IMR-90 (cell line): ENCODE measurements around the gene ACTR5. TPM values are rescaled to one million over a fixed set of nuclear protein-coding genes. Genes with fewer than 3 reads are reported as not detected.

Source experiments
- ATAC-seq: fragments of 200-7000 bp; cut with Tn5 transposase; 2 replicates; pipeline ENCODE4 v1.9.1; 2020; ENCODE audit warnings: low read depth, mild to moderate bottlenecking, moderate library complexity
- BruUV-seq: library from RNA; stranded (reverse); fragments of 400-500 nt; replicated peaks from 2 replicates; lab custom pipeline; 2021; lab: Mats Ljungman, UMichigan
- CTCF ChIA-PET: fragments of 300-600 bp; formaldehyde crosslinking; extraction: SDS; loops from one replicate; lab custom pipeline; 2021; ENCODE audit warnings: antibody characterized with exemption; lab: Yijun Ruan, JAX
- POLR2A ChIA-PET: fragments of 300-600 bp; sonication (Branson Sonifier 250); formaldehyde crosslinking; loops from one replicate; lab custom pipeline; 2022; ENCODE audit warnings: antibody characterized with exemption; ENCODE audit not compliant: unreplicated experiment; lab: Charles Lee
- DNase-seq: peaks from one replicate; pipeline ENCODE4 v3.0.0; 2013
- H2AFZ ChIP-seq: replicated peaks from 2 replicates; pipeline ENCODE3; 2013; ENCODE audit warnings: low read length, mild to moderate bottlenecking; ENCODE audit not compliant: poor library complexity
- H2AK5ac ChIP-seq: 2 replicates; pipeline ENCODE4 v1.6.1; 2013; ENCODE audit warnings: low read depth, low read length, inconsistent platforms
- H2AK9ac ChIP-seq: replicated peaks from 2 replicates; pipeline ENCODE3; 2013; ENCODE audit warnings: mild to moderate bottlenecking, low read depth, low read length, moderate library complexity; ENCODE audit not compliant: poor library complexity
- H2BK120ac ChIP-seq: 2 replicates; pipeline ENCODE4 v1.6.1; 2013; ENCODE audit warnings: low read depth, low read length, inconsistent platforms
- H2BK15ac ChIP-seq: 3 replicates; pipeline ENCODE4 v1.6.1; 2013; ENCODE audit warnings: low read depth, low read length, inconsistent platforms
- H2BK20ac ChIP-seq: 2 replicates; pipeline ENCODE4 v1.6.1; 2013; ENCODE audit warnings: low read depth, mild to moderate bottlenecking, inconsistent platforms, low read length, moderate library complexity
- H2BK5ac ChIP-seq: 2 replicates; pipeline ENCODE4 v1.6.1; 2013; ENCODE audit warnings: mild to moderate bottlenecking, low read depth, low read length, inconsistent platforms; ENCODE audit not compliant: poor library complexity, severe bottlenecking
- H3K14ac ChIP-seq: replicated peaks from 2 replicates; pipeline ENCODE4 v1.6.1; 2013; ENCODE audit warnings: low read depth, low read length, inconsistent platforms
- H3K18ac ChIP-seq: 2 replicates; pipeline ENCODE4 v1.6.1; 2013; ENCODE audit warnings: low read depth, low read length, control low read depth
- H3K23ac ChIP-seq: 2 replicates; pipeline ENCODE4 v1.6.1; 2013; ENCODE audit warnings: low read depth, low read length, inconsistent platforms
- H3K27ac ChIP-seq: 2 replicates; pipeline ENCODE4 v1.5.1; 2013; ENCODE audit warnings: mild to moderate bottlenecking, control low read depth, low read length; ENCODE audit not compliant: insufficient read depth
- H3K27me3 ChIP-seq: 2 replicates; pipeline ENCODE4 v1.6.1; 2013; ENCODE audit warnings: low read length; ENCODE audit not compliant: control insufficient read depth, insufficient read depth
- H3K36me3 ChIP-seq: 2 replicates; pipeline ENCODE4 v1.6.1; 2013; ENCODE audit warnings: low read length, mixed read lengths; ENCODE audit not compliant: control insufficient read depth, insufficient read depth
- H3K4ac ChIP-seq: 2 replicates; pipeline ENCODE4 v1.6.1; 2013; ENCODE audit warnings: low read depth, low read length, inconsistent platforms
- H3K4me1 ChIP-seq: 2 replicates; pipeline ENCODE4 v1.6.1; 2013; ENCODE audit warnings: low read length, mixed read lengths; ENCODE audit not compliant: control insufficient read depth, insufficient read depth
- H3K4me2 ChIP-seq: 2 replicates; pipeline ENCODE4 v1.6.1; 2013; ENCODE audit warnings: low read depth, mild to moderate bottlenecking, control low read depth, low read length, moderate library complexity
- H3K4me3 ChIP-seq: 2 replicates; pipeline ENCODE4 v1.5.1; 2013; ENCODE audit warnings: low read depth, mild to moderate bottlenecking, control low read depth, low read length, moderate library complexity; ENCODE audit not compliant: insufficient read depth
- H3K56ac ChIP-seq: 2 replicates; pipeline ENCODE4 v1.6.1; 2013; ENCODE audit warnings: low read length, inconsistent platforms; ENCODE audit not compliant: insufficient read depth; ENCODE audit errors: extremely low read depth
- H3K79me1 ChIP-seq, 2 experiments: 2 replicates each; pipeline ENCODE4 v1.6.1; 2013; ENCODE audit warnings: low read length in 2 of 2, inconsistent platforms in 1 of 2, low read depth in 1 of 2
- H3K9ac ChIP-seq: 2 replicates; pipeline ENCODE4 v1.6.1; 2013; ENCODE audit warnings: low read depth, low read length, control low read depth
- H3K9me1 ChIP-seq: 2 replicates; pipeline ENCODE4 v1.6.1; 2013; ENCODE audit warnings: low read length, inconsistent platforms; ENCODE audit not compliant: insufficient read depth
- H3K9me3 ChIP-seq: 2 replicates; pipeline ENCODE4 v1.6.1; 2013; ENCODE audit warnings: low read length; ENCODE audit not compliant: control insufficient read depth, insufficient read depth
- H4K20me1 ChIP-seq: 2 replicates; pipeline ENCODE4 v1.6.1; 2013; ENCODE audit warnings: low read length, inconsistent platforms; ENCODE audit not compliant: insufficient read depth
- H4K5ac ChIP-seq: 2 replicates; pipeline ENCODE4 v1.6.1; 2013; ENCODE audit warnings: mild to moderate bottlenecking, low read depth, low read length, control low read depth
- H4K8ac ChIP-seq, 2 experiments: 2 replicates each; pipeline ENCODE4 v1.6.1; 2013; ENCODE audit warnings: low read depth in 2 of 2, low read length in 2 of 2, control low read depth in 1 of 2, inconsistent platforms in 1 of 2
- H4K91ac ChIP-seq: 2 replicates; pipeline ENCODE4 v1.6.1; 2013; ENCODE audit warnings: low read depth, low read length, inconsistent platforms; ENCODE audit not compliant: insufficient read depth
- BHLHE40 ChIP-seq: fragments of 150-350 bp; IDR thresholded peaks from 2 replicates; pipeline ENCODE4 v1.6.1; 2016; ENCODE audit warnings: mild to moderate bottlenecking, low read depth, low read length
- CEBPB ChIP-seq: IDR thresholded peaks from 2 replicates; pipeline ENCODE4 v1.6.1; 2012; ENCODE audit warnings: low read depth, low read length, improper control_type of control experiment
- CHD1 ChIP-seq: IDR thresholded peaks from 2 replicates; pipeline ENCODE4 v1.6.1; 2012; ENCODE audit warnings: low read depth, low read length, improper control_type of control experiment
- FOS ChIP-seq: fragments of 150-350 bp; IDR thresholded peaks from 2 replicates; pipeline ENCODE4 v1.6.1; 2016; ENCODE audit warnings: low read depth, low read length
- MAZ ChIP-seq: IDR thresholded peaks from 2 replicates; pipeline ENCODE4 v1.6.1; 2012; ENCODE audit warnings: low read depth, mild to moderate bottlenecking, low read length, improper control_type of control experiment, moderate library complexity, borderline replicate concordance
- NFE2L2 ChIP-seq: fragments of 150-350 bp; IDR thresholded peaks from 2 replicates; pipeline ENCODE4 v1.6.1; 2016; ENCODE audit warnings: low read depth, mild to moderate bottlenecking, low read length
- POLR2A ChIP-seq: IDR thresholded peaks from 2 replicates; pipeline ENCODE4 v1.6.1; 2012; ENCODE audit warnings: mild to moderate bottlenecking, low read depth, low read length
- RCOR1 ChIP-seq: IDR thresholded peaks from 2 replicates; pipeline ENCODE4 v1.6.1; 2012; ENCODE audit warnings: mild to moderate bottlenecking, low read length, improper control_type of control experiment; ENCODE audit not compliant: insufficient replicate concordance
- SMC3 ChIP-seq: fragments of 150-350 bp; IDR thresholded peaks from 2 replicates; pipeline ENCODE4 v1.6.1; 2016; ENCODE audit warnings: low read depth, mild to moderate bottlenecking, antibody characterized with exemption, low read length, moderate library complexity
- WGBS, 2 experiments: methylation state at CpG; one replicate each; pipeline versions ENCODE4 v1.1.5 to v1.1.7; 2013; ENCODE audit warnings: missing lambda C conversion rate in 2 of 2; ENCODE audit not compliant: insufficient read length in 1 of 2; ENCODE audit errors: extremely low coverage in 2 of 2; 5-methylcytosine and 5-hydroxymethylcytosine counted together
- dilution Hi-C: fragments of 300-500 bp; cut with HindIII; formaldehyde crosslinking; loops from one replicate; pipeline ENCODE4 v1.14.3; 2018; ENCODE audit warnings: low sequenced_read_pairs; ENCODE audit not compliant: unreplicated experiment
- in situ Hi-C: fragments of 300-500 bp; cut with MboI; formaldehyde crosslinking; loops from 3 replicates; pipeline ENCODE4 v1.14.3; 2019; ENCODE audit warnings: low sequenced_read_pairs, inconsistent platforms, mixed read lengths
- intact Hi-C: fragments of 100-400 bp; cut with micrococcal nuclease; formaldehyde crosslinking; loops from 2 replicates; pipeline ENCODE4 v1.10.0; 2022
- polyA plus RNA-seq, 3 experiments: library from polyadenylated mRNA; depleted of rRNA; stranded (reverse); fragments of >200 nt; gene quantifications; 2 replicates each; pipeline ENCODE4 v1.2.3, GENCODE V29; 2012; ENCODE audit warnings: low replicate concordance in 1 of 3
- total RNA-seq: library from RNA; depleted of rRNA; stranded (reverse); fragments of >200 nt; gene quantifications from 2 replicates; pipeline ENCODE4 v1.2.3, GENCODE V29; 2012
- TF ChIP-seq, protein P1 (sequence below): fragments of 150-350 bp; IDR thresholded peaks from 2 replicates; pipeline ENCODE4 v1.6.1; 2017; ENCODE audit warnings: mild to moderate bottlenecking, antibody characterized with exemption, low read length, low read depth
- TF ChIP-seq, protein P2 (sequence below): fragments of 150-350 bp; IDR thresholded peaks from 2 replicates; pipeline ENCODE4 v1.6.1; 2016; ENCODE audit warnings: low read depth, mild to moderate bottlenecking, low read length, moderate library complexity, borderline replicate concordance
- TF ChIP-seq, protein P3 (sequence below): conservative IDR thresholded peaks from 2 replicates; pipeline ENCODE4 v1.5.1; 2012; ENCODE audit warnings: mild to moderate bottlenecking, low read depth, low read length, improper control_type of control experiment

The ACTR5 gene
- total and polyA plus RNA-seq, 2 of the 4 experiments (the other 2 are of a cell fraction): 5.9 to 6.6 TPM

DNA sequence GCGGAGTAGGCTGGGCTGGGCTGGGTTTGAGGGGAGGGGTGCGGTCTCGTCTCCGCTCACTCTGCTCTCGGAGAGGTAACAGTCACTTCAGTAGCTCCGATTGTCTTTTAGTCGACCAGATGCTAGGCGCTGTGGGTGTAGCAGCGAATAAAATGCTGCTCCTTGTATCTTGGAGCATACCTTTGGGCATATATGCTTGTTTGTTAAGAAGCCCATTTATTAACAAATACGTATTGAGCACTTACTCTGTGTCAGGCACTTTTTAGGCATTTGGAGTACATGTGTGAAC lies 545 bp downstream of the ACTR5 start:
- peak overlapping the region; percentile 69; the same call in 1 of the 2 replicates for H4K5ac ChIP-seq
- H2AK9ac ChIP-seq: peak overlapping the region; percentile 55
- H2AK5ac ChIP-seq: no peak overlapping the region
- TF ChIP-seq, protein P1, sequence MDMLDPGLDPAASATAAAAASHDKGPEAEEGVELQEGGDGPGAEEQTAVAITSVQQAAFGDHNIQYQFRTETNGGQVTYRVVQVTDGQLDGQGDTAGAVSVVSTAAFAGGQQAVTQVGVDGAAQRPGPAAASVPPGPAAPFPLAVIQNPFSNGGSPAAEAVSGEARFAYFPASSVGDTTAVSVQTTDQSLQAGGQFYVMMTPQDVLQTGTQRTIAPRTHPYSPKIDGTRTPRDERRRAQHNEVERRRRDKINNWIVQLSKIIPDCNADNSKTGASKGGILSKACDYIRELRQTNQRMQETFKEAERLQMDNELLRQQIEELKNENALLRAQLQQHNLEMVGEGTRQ: no peak
- TF ChIP-seq FOS: no peak
- TF ChIP-seq RCOR1: no peak
- TF ChIP-seq, protein P2, sequence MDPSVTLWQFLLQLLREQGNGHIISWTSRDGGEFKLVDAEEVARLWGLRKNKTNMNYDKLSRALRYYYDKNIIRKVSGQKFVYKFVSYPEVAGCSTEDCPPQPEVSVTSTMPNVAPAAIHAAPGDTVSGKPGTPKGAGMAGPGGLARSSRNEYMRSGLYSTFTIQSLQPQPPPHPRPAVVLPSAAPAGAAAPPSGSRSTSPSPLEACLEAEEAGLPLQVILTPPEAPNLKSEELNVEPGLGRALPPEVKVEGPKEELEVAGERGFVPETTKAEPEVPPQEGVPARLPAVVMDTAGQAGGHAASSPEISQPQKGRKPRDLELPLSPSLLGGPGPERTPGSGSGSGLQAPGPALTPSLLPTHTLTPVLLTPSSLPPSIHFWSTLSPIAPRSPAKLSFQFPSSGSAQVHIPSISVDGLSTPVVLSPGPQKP: no peak
- no peak for TF ChIP-seq CEBPB
- no peak for TF ChIP-seq BHLHE40
- no peak for TF ChIP-seq MAZ
- no peak for TF ChIP-seq CHD1
- no peak for TF ChIP-seq SMC3
- no peak for TF ChIP-seq NFE2L2
- TF ChIP-seq POLR2A: no peak
- TF ChIP-seq, protein P3, sequence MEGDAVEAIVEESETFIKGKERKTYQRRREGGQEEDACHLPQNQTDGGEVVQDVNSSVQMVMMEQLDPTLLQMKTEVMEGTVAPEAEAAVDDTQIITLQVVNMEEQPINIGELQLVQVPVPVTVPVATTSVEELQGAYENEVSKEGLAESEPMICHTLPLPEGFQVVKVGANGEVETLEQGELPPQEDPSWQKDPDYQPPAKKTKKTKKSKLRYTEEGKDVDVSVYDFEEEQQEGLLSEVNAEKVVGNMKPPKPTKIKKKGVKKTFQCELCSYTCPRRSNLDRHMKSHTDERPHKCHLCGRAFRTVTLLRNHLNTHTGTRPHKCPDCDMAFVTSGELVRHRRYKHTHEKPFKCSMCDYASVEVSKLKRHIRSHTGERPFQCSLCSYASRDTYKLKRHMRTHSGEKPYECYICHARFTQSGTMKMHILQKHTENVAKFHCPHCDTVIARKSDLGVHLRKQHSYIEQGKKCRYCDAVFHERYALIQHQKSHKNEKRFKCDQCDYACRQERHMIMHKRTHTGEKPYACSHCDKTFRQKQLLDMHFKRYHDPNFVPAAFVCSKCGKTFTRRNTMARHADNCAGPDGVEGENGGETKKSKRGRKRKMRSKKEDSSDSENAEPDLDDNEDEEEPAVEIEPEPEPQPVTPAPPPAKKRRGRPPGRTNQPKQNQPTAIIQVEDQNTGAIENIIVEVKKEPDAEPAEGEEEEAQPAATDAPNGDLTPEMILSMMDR: no peak
- BruUV-seq: no TSS peak
- 0% methylated on average over 2 of the region's 10 CpGs; no CpG with 5 or more reads in 1 of the 2 experiments for WGBS, 2 experiments
- H3K4me1 ChIP-seq: peaks cover 5% of the 10 kb centered on the region; the same call in 1 of the 2 replicates
- peak overlapping the region; percentile 23; the same call in 1 of the 2 replicates for H3K56ac ChIP-seq
- H2BK120ac ChIP-seq: no peak overlapping the region
- no peaks in the 10 kb centered on the region; the same call in 1 of the 2 replicates for H3K36me3 ChIP-seq
- peaks cover 3% of the 10 kb centered on the region; the same call in 1 of the 2 replicates for H3K9me1 ChIP-seq
- peak overlapping the region; percentile 66 for H3K9ac ChIP-seq
- peaks cover under 1% of the 10 kb centered on the region; the same call in 1 of the 2 replicates for H3K27me3 ChIP-seq
- peak overlapping the region; percentile 86 for H3K4ac ChIP-seq
- H2AFZ ChIP-seq: peak overlapping the region; percentile 100
- peak overlapping the region; percentile 84 for H3K4me3 ChIP-seq
- no peak overlapping the region for H4K91ac ChIP-seq
- peaks cover 15 to 18% of the 10 kb centered on the region in 2 experiments; a peak in 3 of 4 replicates for H3K79me1 ChIP-seq
- POLR2A ChIA-PET: no interaction called here
- H2BK20ac ChIP-seq: no peak overlapping the region
- no peak overlapping the region for H2BK5ac ChIP-seq
- no peaks in the 10 kb centered on the region for H3K9me3 ChIP-seq
- CTCF ChIA-PET: no interaction called here
- H4K8ac ChIP-seq: peak overlapping the region; percentile 62 to 84; a peak in 2 of 4 replicates
- ATAC-seq (no peak), DNase-seq (no peak)
- H3K23ac ChIP-seq: peak overlapping the region; percentile 22; the same call in 1 of the 2 replicates
- intact Hi-C loops (loop anchor here (5.0 kb wide), 1 partner anchor 298 kb away; no protein-coding TSS in a partner anchor), dilution Hi-C loops (no loop called here), in situ Hi-C loops (loop anchor here (25.0 kb wide), 2 partner anchors 88 to 287 kb away; partner anchors contain the start of gene RALGAPB)
- H2BK15ac ChIP-seq: no peak overlapping the region
- peak overlapping the region; percentile 30; the same call in 1 of the 2 replicates for H3K27ac ChIP-seq
- H3K18ac ChIP-seq: no peak overlapping the region
- H4K20me1 ChIP-seq: no peaks in the 10 kb centered on the region; the same call in 1 of the 2 replicates
- H3K14ac ChIP-seq: peak overlapping the region; percentile 67
- H3K4me2 ChIP-seq: peak overlapping the region; percentile 97
